Calu3 (cell line): ENCODE data around the gene MRPS10. TPM values are rescaled to one million over a fixed set of nuclear protein-coding genes. Genes with fewer than 3 reads are reported as not detected.

ENCODE experiments used
- BruUV-seq: library from RNA; stranded (reverse); fragments of 400-500 nt; replicated peaks from 2 replicates; lab custom pipeline; 2021; lab: Mats Ljungman, UMichigan
- CTCF ChIA-PET: fragments of 300-600 bp; sonication (Branson Sonifier 250); formaldehyde crosslinking; loops from one replicate; lab custom pipeline; 2022; ENCODE audit warnings: antibody characterized with exemption; lab: Charles Lee
- DNase-seq: peaks from one replicate; pipeline ENCODE4 v3.0.0; 2022
- H3K27ac Mint-ChIP-seq: one replicate; pipeline ENCODE4 v1.8.0; 2022; ENCODE audit warnings: mixed read lengths; ENCODE audit not compliant: unreplicated experiment
- H3K27me3 Mint-ChIP-seq: one replicate; pipeline ENCODE4 v1.8.0; 2022; ENCODE audit warnings: mixed read lengths; ENCODE audit not compliant: unreplicated experiment
- H3K36me3 Mint-ChIP-seq: one replicate; pipeline ENCODE4 v1.8.0; 2022; ENCODE audit warnings: mild to moderate bottlenecking, moderate library complexity, mixed read lengths; ENCODE audit not compliant: insufficient read depth, unreplicated experiment
- H3K4me1 Mint-ChIP-seq: one replicate; pipeline ENCODE4 v1.8.0; 2022; ENCODE audit warnings: mild to moderate bottlenecking, low read depth, mixed read lengths; ENCODE audit not compliant: unreplicated experiment
- H3K4me3 Mint-ChIP-seq: one replicate; pipeline ENCODE4 v1.8.0; 2022; ENCODE audit warnings: mild to moderate bottlenecking, low read depth, moderate library complexity, mixed read lengths; ENCODE audit not compliant: unreplicated experiment
- H3K9me3 Mint-ChIP-seq: one replicate; pipeline ENCODE4 v1.8.0; 2022; ENCODE audit warnings: low read depth, mixed read lengths; ENCODE audit not compliant: unreplicated experiment
- intact Hi-C: fragments of 100-400 bp; cut with micrococcal nuclease; formaldehyde crosslinking; loops from one replicate; pipeline ENCODE4 v1.10.0; 2022; ENCODE audit not compliant: unreplicated experiment
- total RNA-seq: library from RNA; stranded (reverse); gene quantifications from 2 replicates; pipeline ENCODE4 v1.2.3, GENCODE V29; 2022
- TF ChIP-seq, protein P1 (sequence below): fragments of 200-600 bp; IDR thresholded peaks from one replicate; pipeline ENCODE4 v1.8.0; 2022; ENCODE audit warnings: antibody characterized with exemption; ENCODE audit not compliant: unreplicated experiment

The MRPS10 gene
- total RNA-seq, 1 experiment from 2014 or later = 50.0 TPM

- BruUV-seq = no TSS peak
- CTCF ChIA-PET = no interaction called here
- DNase-seq = no peak
- intact Hi-C loops = loop anchor here (10.0 kb wide), 1 partner anchor 306 kb away; no protein-coding TSS in a partner anchor
- Mint-ChIP-seq H3K27ac (peak overlapping the region; percentile 100), H3K9me3 (no peaks in the 10 kb centered on the region), H3K4me1 (peaks cover 66% of the 10 kb centered on the region), H3K4me3 (no peak overlapping the region), H3K36me3 (peaks cover 29% of the 10 kb centered on the region), H3K27me3 (no peaks in the 10 kb centered on the region)
- TF ChIP-seq, protein P1, sequence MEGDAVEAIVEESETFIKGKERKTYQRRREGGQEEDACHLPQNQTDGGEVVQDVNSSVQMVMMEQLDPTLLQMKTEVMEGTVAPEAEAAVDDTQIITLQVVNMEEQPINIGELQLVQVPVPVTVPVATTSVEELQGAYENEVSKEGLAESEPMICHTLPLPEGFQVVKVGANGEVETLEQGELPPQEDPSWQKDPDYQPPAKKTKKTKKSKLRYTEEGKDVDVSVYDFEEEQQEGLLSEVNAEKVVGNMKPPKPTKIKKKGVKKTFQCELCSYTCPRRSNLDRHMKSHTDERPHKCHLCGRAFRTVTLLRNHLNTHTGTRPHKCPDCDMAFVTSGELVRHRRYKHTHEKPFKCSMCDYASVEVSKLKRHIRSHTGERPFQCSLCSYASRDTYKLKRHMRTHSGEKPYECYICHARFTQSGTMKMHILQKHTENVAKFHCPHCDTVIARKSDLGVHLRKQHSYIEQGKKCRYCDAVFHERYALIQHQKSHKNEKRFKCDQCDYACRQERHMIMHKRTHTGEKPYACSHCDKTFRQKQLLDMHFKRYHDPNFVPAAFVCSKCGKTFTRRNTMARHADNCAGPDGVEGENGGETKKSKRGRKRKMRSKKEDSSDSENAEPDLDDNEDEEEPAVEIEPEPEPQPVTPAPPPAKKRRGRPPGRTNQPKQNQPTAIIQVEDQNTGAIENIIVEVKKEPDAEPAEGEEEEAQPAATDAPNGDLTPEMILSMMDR = no peak
Measured at GRCh38 chr6:42228305-42228704, 10.6 kb upstream of the MRPS10 start.

- peak; percentile 22 for DNase-seq
- Mint-ChIP-seq H3K9me3 (no peaks in the 10 kb centered on the region), H3K4me1 (peaks cover 71% of the 10 kb centered on the region), H3K27me3 (no peaks in the 10 kb centered on the region), H3K27ac (peak overlapping the region; percentile 100), H3K4me3 (peak overlapping the region; percentile 60), H3K36me3 (peaks cover 29% of the 10 kb centered on the region)
- intact Hi-C loops = loop anchor here (10.0 kb wide), 1 partner anchor 307 kb away; no protein-coding TSS in a partner anchor
- CTCF ChIA-PET = interaction anchor here (0.5 to 2.4 kb wide), 11 partner anchors 8 to 342 kb away, joined by 3 to 18 read pairs (median 4); partner anchors contain the start of genes C6orf132 and UBR2
- BruUV-seq = TSS peak; percentile 64
- TF ChIP-seq, protein P1 = no peak
Measured at GRCh38 chr6:42227173-42227850, 9.7 kb upstream of the MRPS10 start.

- Mint-ChIP-seq H3K36me3 (peaks cover 29% of the 10 kb centered on the region), H3K27ac (peak overlapping the region; percentile 100), H3K4me3 (peak overlapping the region; percentile 60), H3K27me3 (no peaks in the 10 kb centered on the region), H3K9me3 (no peaks in the 10 kb centered on the region), H3K4me1 (peaks cover 77% of the 10 kb centered on the region)
- TF ChIP-seq, protein P1 = no peak
- DNase-seq = peak; percentile 89
- intact Hi-C loops = loop anchor here (10.0 kb wide), 1 partner anchor 308 kb away; no protein-coding TSS in a partner anchor
- CTCF ChIA-PET = interaction anchor here (0.6 to 2.4 kb wide), 11 partner anchors 9 to 343 kb away, joined by 3 to 18 read pairs (median 4); partner anchors contain the start of genes C6orf132 and UBR2
- no TSS peak for BruUV-seq
Measured at GRCh38 chr6:42226645-42227143, 9.0 kb upstream of the MRPS10 start.

GRCh38 chr6:42226161-42226611 lies 8.5 kb upstream of the MRPS10 start:
- DNase-seq = peak; percentile 20
- H3K4me1 Mint-ChIP-seq = peaks cover 82% of the 10 kb centered on the region
- peaks cover 29% of the 10 kb centered on the region for H3K36me3 Mint-ChIP-seq
- H3K4me3 Mint-ChIP-seq = peak overlapping the region; percentile 60
- TF ChIP-seq, protein P1 = no peak
- no peaks in the 10 kb centered on the region for H3K9me3 Mint-ChIP-seq
- H3K27me3 Mint-ChIP-seq = no peaks in the 10 kb centered on the region
- CTCF ChIA-PET = interaction anchor here (0.8 to 2.4 kb wide), 6 partner anchors 11 to 343 kb away, joined by 3 to 18 read pairs (median 4); no protein-coding TSS in a partner anchor
- peak overlapping the region; percentile 100 for H3K27ac Mint-ChIP-seq
- TSS peak; percentile 83 for BruUV-seq
- intact Hi-C loops = loop anchor here (10.0 kb wide), 1 partner anchor 309 kb away; no protein-coding TSS in a partner anchor
